Stimulated activated naive CD4-positive, alpha-beta T cell treated with Interleukin-2 at 50 U/mL for 16 hours (primary cell): ENCODE measurements around the gene ACYP1.

ENCODE experiments used
- DNase-seq: peaks from one replicate; lab custom pipeline; 2025; lab: John Stamatoyannopoulos, UW

The ACYP1 gene

DNA sequence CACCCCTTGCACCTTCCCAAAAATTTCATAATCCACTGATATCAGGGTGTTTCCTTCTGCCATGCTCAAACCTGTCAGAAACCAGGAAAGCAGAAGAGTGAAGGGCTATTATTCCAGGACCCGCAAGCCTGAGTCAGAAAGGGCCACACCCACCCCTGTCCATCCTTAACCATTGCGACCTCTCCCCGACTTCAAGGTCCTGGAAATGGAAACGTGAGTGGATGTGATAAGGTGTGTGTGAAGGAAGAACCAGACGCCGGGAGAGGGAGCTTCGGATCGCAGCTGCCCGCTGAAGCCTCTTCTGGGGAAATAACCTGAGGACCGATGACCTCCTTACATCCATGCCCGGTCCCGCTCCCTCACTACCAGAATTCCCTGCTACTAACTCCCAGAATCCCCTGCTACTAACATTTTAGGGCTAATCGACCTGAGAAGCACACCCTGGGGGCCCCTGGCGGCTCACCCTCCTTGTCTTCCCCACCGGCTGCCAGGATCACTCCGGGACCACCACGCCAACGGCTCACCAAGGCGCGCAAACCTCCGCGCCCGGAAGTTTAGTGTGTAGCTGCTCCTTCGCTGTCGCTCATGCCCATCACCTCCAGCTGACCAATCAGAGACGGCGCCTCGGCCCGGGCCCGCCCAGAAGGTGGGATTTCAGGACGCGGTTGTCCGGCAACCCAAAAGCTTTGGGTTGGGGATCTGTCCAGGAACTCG, at the start of gene ACYP1:
Gene ACYP1, minus strand, starts transcription at position 534 of the 714 bp plus-strand sequence. Its CDS starts 471 bp downstream, at position 63.
- peak; percentile 85 for DNase-seq

- DNase-seq: no peak
Observed at GRCh38 chr14:75109877-75110276, 46.1 kb upstream of the ACYP1 start.

DNA sequence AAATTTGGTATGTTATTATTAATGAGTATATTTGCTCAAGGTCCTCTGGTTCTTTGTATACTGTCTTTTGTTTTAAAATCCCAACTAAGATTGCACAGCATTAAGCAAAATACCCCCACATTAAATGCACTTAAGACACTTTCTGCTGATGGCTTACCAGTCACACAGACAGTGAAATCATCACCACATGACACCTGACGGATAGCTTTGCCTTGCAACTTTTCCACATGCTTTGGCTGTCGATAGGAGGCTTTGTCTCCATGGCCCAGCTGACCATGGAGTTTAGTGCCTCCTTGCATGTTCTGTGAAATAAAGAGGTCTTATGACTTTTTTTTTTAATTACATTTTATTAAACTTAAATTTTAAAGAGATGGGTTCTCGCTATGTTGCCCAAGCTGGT, 43.4 kb upstream of the ACYP1 start:
- no peak for DNase-seq

GRCh38 chr14:75101491-75101890, 37.7 kb upstream of the ACYP1 start:
- DNase-seq: no peak

GRCh38 chr14:75098682-75099081, 34.9 kb upstream of the ACYP1 start:
- no peak for DNase-seq

- DNase-seq: no peak
Observed at GRCh38 chr14:75098212-75098611, 34.4 kb upstream of the ACYP1 start.

- no peak for DNase-seq
Observed at GRCh38 chr14:75096959-75097358, 33.1 kb upstream of the ACYP1 start.

- no peak for DNase-seq
Observed at GRCh38 chr14:75095690-75096089, 31.9 kb upstream of the ACYP1 start.

- DNase-seq: no peak
Observed at GRCh38 chr14:75094896-75095295, 31.1 kb upstream of the ACYP1 start.

- no peak for DNase-seq
Observed at GRCh38 chr14:75092698-75093097, 28.9 kb upstream of the ACYP1 start.

GRCh38 chr14:75091251-75091650, 27.4 kb upstream of the ACYP1 start:
- DNase-seq: no peak

- DNase-seq: no peak
Observed at GRCh38 chr14:75090353-75090752, 26.5 kb upstream of the ACYP1 start.

DNA sequence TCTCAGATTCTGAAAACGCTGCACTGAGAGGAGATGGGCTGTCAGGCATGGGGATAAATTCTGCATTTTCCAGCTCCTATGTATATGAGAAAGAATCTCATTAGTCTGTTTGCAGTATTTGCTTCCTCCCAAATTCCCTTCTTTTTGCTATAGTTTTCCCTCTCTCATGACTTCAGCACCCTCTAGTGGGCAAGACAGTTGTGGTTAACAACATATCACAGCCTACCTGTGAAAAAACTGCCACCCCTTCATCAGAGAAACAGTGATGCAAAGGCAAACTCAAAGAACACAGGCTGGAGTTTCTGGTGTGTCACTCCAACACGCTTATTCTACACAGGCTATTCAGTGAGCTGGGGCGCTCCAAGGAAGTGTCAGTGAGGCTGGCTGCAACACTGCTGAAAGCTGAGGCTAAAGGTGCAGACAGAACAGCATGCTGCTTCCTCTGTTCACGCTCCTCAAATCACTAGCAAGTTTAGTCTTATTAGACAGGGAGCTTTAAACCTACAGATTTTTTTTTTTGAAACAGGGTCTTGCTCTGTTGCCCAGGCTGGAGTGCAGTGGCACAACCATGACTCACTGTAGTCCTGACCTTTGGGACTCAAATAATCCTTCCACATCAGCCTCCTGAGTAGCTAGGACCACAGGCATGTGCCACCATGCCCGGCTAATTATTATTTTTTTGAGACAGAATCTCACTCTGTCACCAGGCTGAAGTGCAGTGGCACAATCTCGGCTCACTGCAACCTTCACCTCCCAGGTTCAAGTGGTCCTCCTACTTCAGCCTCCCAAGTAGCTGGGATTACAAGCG, 24.9 kb upstream of the ACYP1 start:
- no peak for DNase-seq

GRCh38 chr14:75088153-75088552, 24.3 kb upstream of the ACYP1 start:
- DNase-seq: no peak

DNA sequence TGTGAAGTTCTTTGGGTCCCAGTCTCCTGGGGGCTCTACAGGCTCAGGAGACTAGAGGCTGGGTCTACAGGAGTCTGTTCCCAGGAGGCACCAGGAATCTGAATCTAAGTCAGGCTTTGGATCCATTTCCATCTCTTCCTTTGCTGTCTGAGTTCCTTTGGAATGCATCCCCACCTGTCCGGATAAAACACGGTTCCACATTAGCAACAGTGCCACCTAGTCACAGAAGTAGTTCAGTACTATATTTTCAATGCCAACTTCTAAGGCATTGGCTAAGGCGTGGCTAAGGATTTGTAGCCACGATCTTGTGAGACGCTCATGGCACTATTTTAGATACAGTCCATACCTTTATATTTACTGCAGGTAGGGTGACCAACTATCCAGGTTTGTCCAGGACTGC, 20.7 kb upstream of the ACYP1 start:
- no peak for DNase-seq

- no peak for DNase-seq
Observed at GRCh38 chr14:75083271-75083670, 19.4 kb upstream of the ACYP1 start.

- no peak for DNase-seq
Observed at GRCh38 chr14:75081660-75082229, 17.9 kb upstream of the ACYP1 start.

- DNase-seq: no peak
Observed at GRCh38 chr14:75079521-75079920, 15.7 kb upstream of the ACYP1 start.

- DNase-seq: no peak
Observed at GRCh38 chr14:75077794-75078193, 14.0 kb upstream of the ACYP1 start.

- no peak for DNase-seq
Observed at GRCh38 chr14:75070383-75070782, 6.6 kb upstream of the ACYP1 start.

GRCh38 chr14:75069811-75070145, 6.0 kb upstream of the ACYP1 start:
- no peak for DNase-seq

DNA sequence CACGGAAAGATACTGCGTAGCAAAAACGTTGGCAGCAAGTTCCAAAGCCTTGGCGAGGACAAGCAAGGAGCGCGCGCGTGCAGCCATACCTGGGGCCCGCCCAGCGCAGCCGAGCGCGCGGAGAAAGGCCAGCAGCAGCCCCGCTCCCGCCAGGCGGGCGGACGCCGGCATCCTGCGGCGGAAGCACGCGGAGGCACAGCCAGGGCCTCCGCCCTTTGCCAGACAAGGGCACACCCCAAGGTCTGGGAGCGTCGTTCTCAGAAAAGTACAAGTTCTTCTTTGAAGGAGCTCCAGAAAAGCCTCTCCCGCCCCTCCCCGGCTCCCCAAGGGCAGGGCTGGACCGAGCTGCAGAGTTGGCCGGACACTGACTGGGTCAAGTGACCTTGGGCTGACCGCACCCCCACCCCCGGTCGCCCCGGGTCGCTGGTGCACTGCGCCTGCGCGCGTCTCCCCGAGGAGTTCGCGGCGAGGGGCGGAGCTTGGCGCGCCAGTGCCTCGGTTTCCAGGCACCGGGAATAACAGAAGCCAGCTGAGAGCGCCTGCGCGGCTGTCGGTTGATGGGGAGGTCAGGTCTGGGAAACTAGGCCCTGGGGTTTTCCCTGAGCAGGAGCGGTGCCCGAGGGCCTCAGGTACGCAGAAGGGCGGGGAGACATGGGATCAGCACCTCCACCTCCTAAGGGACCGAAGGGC, 5.4 kb upstream of the ACYP1 start, which contains the start of gene ZC2HC1C:
Gene ZC2HC1C, plus strand, starts transcription at position 521 of the 690 bp plus-strand sequence. CDS start 933 bp downstream, outside the sequence.
- peak; percentile 53 for DNase-seq
